Breast epithelium (tissue), 4 donors: ENCODE measurements around the gene CCDC138. TPM values are rescaled to one million over a fixed set of nuclear protein-coding genes. Genes with fewer than 3 reads are reported as not detected.
A peak's percentile ranks its signal among the peaks of the same experiment; 100 is the strongest.
"Not testable (repeated sequence)": the region's sequence is repeated elsewhere in the genome, so short reads cannot be mapped to it uniquely, and the experiment has no call there.

Source experiments
- DNase-seq, 2 donors: peaks; one replicate each; pipeline ENCODE4 v3.0.0-alpha.2; 2019; ENCODE audit warnings: low spot score in 2 of 2
- H3K27ac ChIP-seq, 2 donors: fragments of 200-600 bp; sonication (generic) in 1 of 2; one replicate each; pipeline ENCODE4 v1.5.1; 2016 to 2019; ENCODE audit warnings: mild to moderate bottlenecking in 1 of 2
- H3K27me3 ChIP-seq, 2 donors: fragments of 200-600 bp; sonication (generic) in 1 of 2; one replicate each; pipeline versions ENCODE4 v1.5.1 to v1.6.0; 2017 to 2019; ENCODE audit warnings: control low read depth in 1 of 2, mild to moderate bottlenecking in 1 of 2
- H3K36me3 ChIP-seq: fragments of 200-600 bp; one replicate; pipeline ENCODE4 v1.5.1; 2019
- H3K4me1 ChIP-seq, 2 donors: fragments of 200-600 bp; sonication (generic); one replicate each; pipeline ENCODE4 v1.5.1; 2016 to 2019; ENCODE audit warnings: control low read depth in 1 of 2
- H3K4me3 ChIP-seq, 3 donors: fragments of 200-600 bp; sonication (generic); 1 replicate in 2 of 3; 2 replicates in 1 of 3; pipeline ENCODE4 v1.5.1; 2016 to 2019; ENCODE audit warnings: mild to moderate bottlenecking in 3 of 3, moderate library complexity in 2 of 3
- H3K9me3 ChIP-seq, 2 donors: fragments of 200-600 bp; sonication (generic) in 1 of 2; one replicate each; pipeline ENCODE4 v1.5.1; 2016 to 2019; ENCODE audit warnings: control low read depth in 1 of 2
- CTCF ChIP-seq, 3 donors: fragments of 450-650 bp; IDR thresholded peaks; one replicate each; pipeline ENCODE4 v1.5.1; 2016 to 2017; ENCODE audit warnings: antibody characterized with exemption in 3 of 3, mild to moderate bottlenecking in 3 of 3, moderate library complexity in 3 of 3
- POLR2A ChIP-seq: fragments of 450-650 bp; IDR thresholded peaks from one replicate; pipeline ENCODE4 v1.6.1; 2016; ENCODE audit warnings: antibody characterized with exemption, mild to moderate bottlenecking, moderate library complexity
- POLR2AphosphoS5 ChIP-seq, 3 donors: sonication (generic); formaldehyde crosslinking; IDR thresholded peaks; one replicate each; pipeline ENCODE4 v1.6.1; 2017; ENCODE audit warnings: antibody characterized with exemption in 3 of 3
- intact Hi-C: fragments of 100-400 bp; cut with DNase I; formaldehyde crosslinking; loops from one replicate; pipeline ENCODE4 v1.15.1; 2023; ENCODE audit warnings: low total_unique reads
- total RNA-seq, 3 donors: library from RNA; depleted of rRNA; stranded (reverse); fragments of >200 nt; gene quantifications; one replicate each; pipeline ENCODE4 v1.1.0, GENCODE V29; 2016

CCDC138 gene
- 10 to 100 TPM in 1 of 3 donors, 1 to 10 TPM in 2; 2.1 to 13.5 (median 5.2) TPM for total RNA-seq

GRCh38 chr2:108786354-108787215, at the start of gene CCDC138:
CCDC138 (plus strand) TSS chr2:108786771; CDS start chr2:108786823, 52 bp downstream.
- DNase-seq, result peak; percentile 74 to 80
- Histone ChIP-seq H3K9me3 (no peaks in the 10 kb centered on the region), H3K4me3 (peak within 1 kb of the TSS; percentile 55 to 94 (median 87)), H3K27me3 (no peaks in the 10 kb centered on the region), H3K4me1 (no peaks in the 10 kb centered on the region), H3K27ac (peak within 1 kb of the TSS; percentile 84 to 92), H3K36me3 (no peaks in the 10 kb centered on the region)
- TF ChIP-seq POLR2A (no peak), POLR2AphosphoS5 (IDR thresholded peaks at IDR 0.05) (peak in 2 of 3 donors; percentile 24 to 56), CTCF (IDR thresholded peaks at IDR 0.05) (no peak)
- intact Hi-C loops, result no loop called here

- H3K27ac ChIP-seq, H3K27me3 ChIP-seq, H3K4me1 ChIP-seq, H3K9me3 ChIP-seq, H3K36me3 ChIP-seq, H3K4me3 ChIP-seq, DNase-seq, intact Hi-C loops: not testable (repeated sequence)
Measured at GRCh38 chr2:108757973-108758372, 28.6 kb upstream of the CCDC138 start.

GRCh38 chr2:108762618-108763017, 24.0 kb upstream of the CCDC138 start:
- H3K4me3 ChIP-seq, H3K4me1 ChIP-seq, intact Hi-C loops, H3K27me3 ChIP-seq, H3K9me3 ChIP-seq, H3K27ac ChIP-seq, DNase-seq: not testable (repeated sequence)
- H3K36me3 ChIP-seq, result peaks cover 16% of the 10 kb centered on the region

GRCh38 chr2:108766671-108767070, 19.9 kb upstream of the CCDC138 start:
- H3K27me3 ChIP-seq, H3K9me3 ChIP-seq, intact Hi-C loops, H3K4me1 ChIP-seq, H3K4me3 ChIP-seq, H3K27ac ChIP-seq, DNase-seq: not testable (repeated sequence)
- H3K36me3 ChIP-seq, result peaks cover 16% of the 10 kb centered on the region

- H3K9me3 ChIP-seq, intact Hi-C loops, H3K27ac ChIP-seq, H3K4me1 ChIP-seq, DNase-seq, H3K4me3 ChIP-seq, H3K27me3 ChIP-seq: not testable (repeated sequence)
- H3K36me3 ChIP-seq, result peaks cover 15% of the 10 kb centered on the region
Measured at GRCh38 chr2:108767859-108768258, 18.7 kb upstream of the CCDC138 start.

GRCh38 chr2:108776475-108776874, 10.1 kb upstream of the CCDC138 start:
- TF ChIP-seq CTCF (IDR thresholded peaks at IDR 0.05) (no peak), POLR2A (no peak), POLR2AphosphoS5 (IDR thresholded peaks at IDR 0.05) (no peak)
- intact Hi-C loops, result no loop called here

GRCh38 chr2:108778857-108779256, 7.7 kb upstream of the CCDC138 start:
- H3K4me3 ChIP-seq, result no peak overlapping the region
- intact Hi-C loops, result no loop called here
- H3K36me3 ChIP-seq, result no peaks in the 10 kb centered on the region
- no peaks in the 10 kb centered on the region for H3K9me3 ChIP-seq
- H3K27ac ChIP-seq, result no peak overlapping the region
- H3K27me3 ChIP-seq, result no peaks in the 10 kb centered on the region
- TF ChIP-seq POLR2A, result no peak
- no peak for TF ChIP-seq CTCF (IDR thresholded peaks at IDR 0.05)
- TF ChIP-seq POLR2AphosphoS5 (IDR thresholded peaks at IDR 0.05), result no peak
- no peak for DNase-seq
- H3K4me1 ChIP-seq, result no peaks in the 10 kb centered on the region

More at GRCh38 chr2:108776475-108776874, 10.1 kb upstream of the CCDC138 start:
- Histone ChIP-seq H3K4me1 (no peaks in the 10 kb centered on the region), H3K27ac (no peak overlapping the region), H3K9me3 (no peaks in the 10 kb centered on the region), H3K4me3 (no peak overlapping the region), H3K27me3 (no peaks in the 10 kb centered on the region), H3K36me3 (no peaks in the 10 kb centered on the region)
- no peak for DNase-seq
